GM12872 (cell line): ENCODE measurements around the gene ANKFY1.

Source experiments
- CTCF ChIP-seq: IDR thresholded peaks from 3 replicates; pipeline ENCODE4 v1.5.1; 2011; ENCODE audit warnings: low read depth, mild to moderate bottlenecking, low read length, moderate library complexity; ENCODE audit not compliant: insufficient read depth

ANKFY1 gene

GRCh38 chr17:4272972-4273368, 9.2 kb upstream of the ANKFY1 start:
- no peak for TF ChIP-seq CTCF

GRCh38 chr17:4272213-4272971, 8.6 kb upstream of the ANKFY1 start:
- TF ChIP-seq CTCF: no peak

- TF ChIP-seq CTCF: no peak
Observed at GRCh38 chr17:4270736-4271135, 7.0 kb upstream of the ANKFY1 start.

GRCh38 chr17:4269915-4270314, 6.1 kb upstream of the ANKFY1 start:
- no peak for TF ChIP-seq CTCF

GRCh38 chr17:4267402-4267801, 3.6 kb upstream of the ANKFY1 start:
- TF ChIP-seq CTCF: no peak

- no peak for TF ChIP-seq CTCF
Observed at GRCh38 chr17:4266550-4266949, 2.8 kb upstream of the ANKFY1 start.

- no peak for TF ChIP-seq CTCF
Observed at GRCh38 chr17:4262703-4263102, 1.1 kb downstream of the ANKFY1 start.
